Testis (tissue), 2 donors: ENCODE measurements around the gene GCSH.

Experiments
- CTCF ChIP-seq, 3 experiments: fragments of 450-650 bp in 2 of 3; fragments of 200-600 bp in 1 of 3; sonication (generic) in 1 of 3; IDR thresholded peaks; one replicate each; pipeline ENCODE4 v1.5.1; 2016 to 2019; ENCODE audit warnings: antibody characterized with exemption in 3 of 3, mild to moderate bottlenecking in 2 of 3, moderate library complexity in 1 of 3
- POLR2A ChIP-seq: fragments of 450-650 bp; IDR thresholded peaks from one replicate; pipeline ENCODE4 v1.6.1; 2017; ENCODE audit warnings: antibody characterized with exemption, mild to moderate bottlenecking, moderate library complexity

- TF ChIP-seq POLR2A (no peak), CTCF (IDR thresholded peaks at IDR 0.05) (no peak)
Measured at GRCh38 chr16:81116285-81116684, 20.1 kb upstream of the GCSH start.
